Stimulated activated CD4-positive, alpha-beta T cell treated with anti-CD3 and anti-CD28 coated beads, TNF-alpha, amount 100 ng/mL, for 1 hour (primary cell): ENCODE data around the gene RAB40B.

Experiments
- DNase-seq, 3 donors: peaks; one replicate each; pipeline ENCODE4 v3.0.0-alpha.2; 2020; ENCODE audit warnings: low read depth in 3 of 3, low spot score in 1 of 3

RAB40B gene

DNA sequence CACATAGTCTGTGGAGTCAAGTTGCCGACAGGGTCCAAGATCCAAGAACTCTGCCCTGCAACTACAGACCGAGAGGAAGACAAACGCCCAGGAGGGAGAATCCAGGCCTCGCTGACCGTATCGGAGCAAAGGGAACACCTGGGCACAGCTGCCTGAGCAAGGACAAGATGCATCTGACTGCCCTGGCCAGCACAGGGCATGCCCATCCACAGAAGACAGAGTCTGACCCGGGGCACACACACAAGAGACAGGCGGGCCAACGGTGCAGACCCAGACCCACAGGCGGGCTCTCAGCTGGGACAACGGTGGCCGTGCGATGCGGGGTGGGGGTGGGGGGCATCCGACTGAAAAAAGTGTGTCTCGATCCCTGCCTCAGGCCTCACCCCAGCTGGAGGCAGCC, 6.2 kb downstream of the RAB40B start:
- no peak for DNase-seq

DNA sequence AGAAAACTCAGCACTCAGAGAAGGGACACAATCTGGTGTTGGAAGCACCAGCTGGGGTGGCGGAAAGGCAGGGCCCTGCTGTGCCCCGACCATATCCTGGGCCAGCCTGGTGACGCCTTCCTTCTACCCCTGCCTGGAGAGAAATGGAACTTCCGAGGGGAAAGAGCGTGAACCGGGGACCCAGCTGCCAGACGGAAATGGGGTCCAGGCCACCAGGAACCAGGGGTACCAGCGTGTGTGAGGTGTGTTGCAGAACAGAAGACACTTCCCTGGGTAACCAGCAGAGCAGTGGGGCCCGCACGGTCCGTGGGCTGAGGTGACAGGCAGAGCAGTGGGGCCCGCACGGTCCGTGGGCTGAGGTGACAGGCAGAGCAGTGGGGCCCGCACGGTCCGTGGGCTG, 6.8 kb downstream of the RAB40B start:
- DNase-seq: no peak

- no peak for DNase-seq
Observed at GRCh38 chr17:82690786-82691489, 7.6 kb downstream of the RAB40B start.

DNA sequence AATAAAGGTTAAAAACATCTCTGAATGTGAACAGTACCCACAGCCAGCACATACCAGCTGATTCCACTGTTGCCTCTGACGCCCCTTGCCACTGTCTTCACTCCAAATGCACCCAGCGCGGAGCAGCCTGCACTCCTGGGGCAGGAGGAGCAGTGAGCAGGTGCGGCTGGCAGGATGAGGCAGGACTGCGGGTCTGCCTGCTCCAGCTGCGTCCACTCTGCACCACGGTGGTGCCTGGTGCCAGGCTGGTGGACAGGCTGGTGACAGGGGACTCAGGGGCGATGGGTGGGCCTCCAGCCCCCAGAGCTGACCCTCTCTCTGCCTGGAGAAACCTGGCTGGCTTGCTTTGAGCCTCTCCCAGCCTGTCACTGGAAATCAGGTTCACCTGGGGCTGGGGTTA, 9.4 kb downstream of the RAB40B start:
- no peak for DNase-seq

GRCh38 chr17:82687871-82688270, 10.6 kb downstream of the RAB40B start:
- DNase-seq: no peak

DNA sequence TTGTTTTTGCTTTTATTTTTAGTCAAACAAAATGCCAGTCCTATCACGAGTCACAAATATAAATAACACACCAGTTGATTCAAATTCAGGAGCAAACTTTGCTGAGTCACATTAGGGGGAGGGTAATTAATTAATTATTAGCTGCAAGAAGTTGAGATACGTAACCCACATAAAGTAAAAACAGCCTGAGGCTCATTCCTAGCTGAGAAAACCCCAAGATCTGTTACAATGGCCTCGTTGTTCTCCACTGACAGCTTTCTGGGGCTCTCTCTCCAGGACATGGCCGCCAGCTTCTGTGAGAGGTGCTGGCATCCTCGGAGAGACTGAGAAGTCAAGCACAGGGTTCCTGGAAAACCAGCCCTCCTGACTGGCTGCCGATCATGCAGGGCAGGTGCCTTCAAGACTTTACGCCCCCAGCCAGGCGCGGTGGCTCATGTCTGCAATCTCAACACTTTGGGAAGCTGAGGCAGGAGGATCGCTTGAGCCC, 11.1 kb downstream of the RAB40B start:
- DNase-seq: no peak

DNA sequence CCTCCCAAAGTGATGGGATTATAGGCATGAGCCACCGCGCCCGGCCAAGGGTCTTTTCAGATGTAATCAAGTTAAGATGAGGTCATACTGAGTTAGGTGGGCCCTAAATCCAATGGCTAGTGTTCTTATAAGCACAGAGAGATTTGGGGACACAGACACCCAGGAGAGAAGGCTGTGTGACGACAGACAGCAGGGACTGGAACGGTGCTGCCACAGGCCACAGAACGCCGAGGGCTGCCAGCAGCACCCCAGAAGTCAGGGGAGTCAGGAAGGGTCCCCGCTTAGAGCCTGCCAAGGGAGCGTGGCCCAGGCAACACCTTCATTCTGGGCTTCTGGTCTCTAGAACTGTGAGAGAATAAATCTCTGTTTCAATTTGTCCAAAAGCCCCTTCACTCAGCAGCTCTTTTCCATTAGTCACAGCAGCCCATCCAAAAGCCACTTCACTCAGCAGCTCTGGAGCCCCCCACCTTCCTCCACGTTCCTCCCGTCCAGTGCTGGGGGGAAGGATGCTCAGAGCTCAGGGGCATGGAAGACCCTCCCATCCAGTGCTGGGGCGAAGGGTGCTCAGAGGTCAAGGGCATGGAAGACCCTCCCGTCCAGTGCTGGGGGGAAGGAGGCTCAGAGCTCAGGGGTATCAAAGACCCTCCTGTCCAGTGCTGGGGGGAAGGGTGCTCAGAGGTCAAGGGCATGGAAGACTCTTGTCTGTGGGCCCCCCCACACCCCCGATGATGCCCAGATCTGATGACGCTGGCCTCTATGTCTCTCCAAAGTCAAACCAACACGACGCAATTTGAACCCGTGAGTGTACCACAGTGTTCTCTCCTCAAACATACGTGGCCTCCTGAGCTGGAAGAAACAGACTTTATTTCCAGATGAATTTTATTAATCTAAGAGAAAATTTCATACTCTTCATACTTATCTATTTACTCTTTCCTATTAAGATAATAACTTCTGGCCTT, 11.9 kb downstream of the RAB40B start:
- DNase-seq: no peak

DNA sequence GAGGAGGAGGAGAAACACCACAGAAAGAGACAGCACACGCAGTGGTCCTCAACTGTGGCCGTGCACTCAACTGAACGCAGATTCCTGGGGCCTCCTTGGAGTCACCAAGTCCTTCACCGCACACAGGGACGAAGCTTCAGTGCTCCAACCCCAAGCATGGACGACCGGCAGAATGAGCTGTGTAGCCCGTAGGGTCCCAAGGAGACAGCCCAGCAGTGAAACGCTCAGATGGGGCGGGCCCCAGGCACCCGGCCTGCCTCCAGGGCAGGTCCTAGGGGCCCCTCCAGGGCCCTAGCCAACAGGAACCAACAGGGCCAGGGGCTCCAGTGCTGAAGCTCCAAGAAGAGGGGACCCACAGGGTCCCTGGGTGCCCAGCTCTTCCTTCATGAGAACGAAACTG, 13.2 kb downstream of the RAB40B start:
- no peak for DNase-seq

DNA sequence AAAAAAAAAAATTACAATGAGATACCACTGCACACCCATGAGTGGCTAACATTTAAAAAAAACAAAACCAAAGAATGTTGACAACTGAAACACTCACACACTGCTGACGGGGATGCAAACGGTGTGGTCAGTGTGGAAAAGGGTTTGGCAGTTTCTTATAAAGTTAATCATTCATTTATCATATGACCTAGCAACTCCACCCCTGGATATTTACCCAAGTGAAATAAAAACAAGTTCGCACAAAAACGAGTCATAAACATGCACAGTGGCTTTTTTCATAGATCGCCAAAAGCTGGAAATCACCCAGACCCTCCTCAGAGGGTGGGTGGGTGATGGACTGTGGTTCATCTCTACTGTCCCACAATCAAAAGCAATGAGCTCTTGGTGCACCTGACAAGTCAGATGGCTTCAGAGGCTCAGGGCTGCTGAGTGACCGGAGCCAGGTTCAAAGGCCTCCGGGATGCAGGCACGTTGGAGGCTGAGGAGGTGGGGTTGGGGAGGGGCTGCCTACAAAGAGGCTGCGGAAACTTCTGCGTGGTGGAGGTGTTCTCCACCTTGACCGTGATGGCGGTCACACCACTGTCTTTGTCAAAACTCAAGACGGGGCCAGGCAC, 14.2 kb downstream of the RAB40B start:
- no peak for DNase-seq

- DNase-seq: no peak
Observed at GRCh38 chr17:82683534-82683933, 15.0 kb downstream of the RAB40B start.

GRCh38 chr17:82681547-82681946, 17.0 kb downstream of the RAB40B start:
- no peak for DNase-seq

- DNase-seq: no peak
Observed at GRCh38 chr17:82679586-82680465, 18.7 kb downstream of the RAB40B start.

DNA sequence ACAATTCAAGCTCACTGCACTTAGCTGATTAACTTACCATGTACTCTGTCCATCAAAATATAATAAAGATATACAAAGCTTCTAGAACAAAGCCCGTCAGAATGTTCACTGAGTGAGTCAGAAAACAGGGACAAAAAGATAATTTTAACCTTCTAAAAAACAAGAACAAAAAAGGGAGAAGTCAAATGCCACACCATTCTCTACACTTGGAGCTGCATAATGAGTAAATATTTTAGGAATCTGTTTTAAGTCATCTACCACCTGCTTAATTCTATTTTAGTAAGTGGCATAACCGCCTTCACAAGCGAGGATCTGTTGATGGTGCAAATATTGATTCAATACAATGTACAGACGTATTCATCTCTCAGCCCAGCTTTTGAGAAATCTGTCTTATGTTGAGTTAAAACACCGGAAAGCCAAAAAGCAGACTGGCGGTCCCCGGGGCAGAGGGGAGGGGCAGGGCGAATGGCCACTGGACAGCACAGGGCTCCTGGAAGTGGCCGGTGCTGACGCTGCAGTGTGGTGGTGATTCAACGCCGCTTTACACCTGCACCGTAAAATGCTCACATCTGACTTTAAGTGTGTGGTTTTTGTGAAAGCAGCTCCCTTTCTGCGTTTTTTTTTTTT, 20.1 kb downstream of the RAB40B start:
- no peak for DNase-seq

DNA sequence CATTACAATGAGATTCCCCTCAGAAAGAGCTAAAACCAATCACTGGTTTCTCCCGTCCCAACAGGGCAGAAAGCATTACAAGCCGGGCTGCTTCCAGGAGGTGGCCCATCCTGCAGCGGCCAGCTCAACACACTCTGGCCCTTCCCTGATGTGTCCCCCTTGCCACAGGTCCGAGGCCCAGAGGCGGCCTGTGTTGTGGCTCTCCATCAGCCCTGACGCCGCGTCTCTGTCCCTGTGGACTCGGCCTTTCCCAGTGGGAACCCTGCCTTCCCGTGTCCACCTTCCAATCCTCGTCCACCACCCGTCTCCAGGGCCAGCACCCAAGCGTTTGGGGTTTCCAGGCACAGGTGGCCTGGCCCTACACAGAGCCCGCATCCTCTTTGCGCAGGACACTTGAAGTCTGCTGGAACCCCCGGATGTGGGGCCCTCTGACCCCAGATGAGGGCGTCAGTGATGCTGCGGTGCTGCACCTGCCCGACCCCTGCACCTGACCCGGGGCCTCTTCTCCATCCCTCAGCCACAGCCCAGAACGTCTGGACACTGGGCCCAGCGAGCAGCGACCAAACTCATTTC, 21.1 kb downstream of the RAB40B start:
- DNase-seq: no peak

DNA sequence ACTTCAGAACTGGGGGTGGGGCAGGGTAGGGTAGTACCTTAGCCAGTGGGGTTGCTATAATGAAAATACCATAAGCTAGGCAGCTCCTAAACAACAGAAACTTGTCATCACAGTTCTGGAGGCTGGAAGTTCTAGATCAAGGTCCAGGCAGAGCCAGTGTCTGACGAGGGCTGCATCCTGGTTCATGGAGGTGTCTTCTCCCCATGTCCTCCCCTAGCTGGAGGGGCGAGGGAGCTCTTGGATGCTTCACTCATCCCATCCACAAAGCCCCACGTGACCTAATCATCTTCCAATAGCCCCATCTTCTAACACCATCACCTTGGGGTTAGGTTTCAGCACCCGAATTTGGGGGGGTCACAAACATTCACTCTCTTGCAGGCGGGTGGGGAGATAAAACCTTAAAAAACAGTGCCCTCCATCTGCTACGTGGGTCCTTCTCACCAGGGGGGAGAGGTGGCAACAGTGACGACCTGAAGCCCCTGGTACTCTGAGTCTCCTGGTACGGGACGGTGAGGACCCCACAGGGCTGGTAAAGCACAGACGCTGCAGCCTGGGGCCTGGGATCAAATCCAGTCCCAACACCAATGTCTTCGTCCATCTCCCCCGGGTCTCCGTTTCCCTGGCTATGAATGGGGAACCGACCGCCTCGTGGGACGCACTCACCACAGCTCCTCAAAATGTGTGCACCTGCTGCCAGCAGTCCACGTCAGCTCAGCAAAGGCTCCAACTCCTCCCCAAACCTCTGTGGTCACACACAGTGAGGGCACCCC, 22.8 kb downstream of the RAB40B start:
- DNase-seq: no peak

- no peak for DNase-seq
Observed at GRCh38 chr17:82674656-82675475, 23.6 kb downstream of the RAB40B start.

DNA sequence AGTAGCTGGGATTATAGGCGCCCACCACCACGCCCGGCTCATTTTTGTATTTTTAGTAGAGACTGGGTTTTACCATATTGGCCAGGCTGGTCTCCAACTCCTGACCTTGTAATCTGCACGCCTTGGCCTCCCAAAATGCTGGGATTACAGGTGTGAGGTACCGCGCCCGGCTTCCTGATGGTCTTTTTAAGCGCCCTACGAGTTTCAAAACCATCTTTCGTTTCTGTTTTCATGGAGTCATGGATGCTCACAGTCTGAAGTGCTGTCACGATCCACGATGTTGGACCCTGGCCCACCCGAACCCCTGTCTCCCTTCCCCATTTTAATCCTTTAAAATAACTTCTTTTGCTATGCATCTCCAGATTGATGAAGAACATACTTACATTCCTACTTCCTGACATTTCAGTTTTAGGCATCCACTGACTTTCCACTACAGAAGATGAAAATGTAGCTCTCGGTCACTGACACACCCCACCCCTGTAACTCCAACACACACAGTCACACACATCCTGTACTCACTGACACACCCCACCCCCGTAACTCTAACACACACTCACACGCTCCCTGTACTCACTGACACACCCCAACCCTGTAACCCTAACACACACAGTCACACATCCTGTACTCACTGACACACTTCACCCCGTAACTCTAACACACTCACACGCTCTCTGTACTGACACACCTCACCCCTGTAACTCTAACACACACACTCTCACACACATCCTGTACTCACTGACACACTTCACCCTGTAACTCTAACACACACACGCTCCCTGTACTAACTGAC, 27.6 kb downstream of the RAB40B start:
- DNase-seq: no peak
